ENCODE results near the gene SEZ6L. TPM values are rescaled to one million over a fixed set of nuclear protein-coding genes. Genes with fewer than 3 reads are reported as not detected.

SEZ6L gene
- polyA plus RNA-seq, 2 of the 4 experiments (the other 2 are of a cell fraction), result not detected

DNA sequence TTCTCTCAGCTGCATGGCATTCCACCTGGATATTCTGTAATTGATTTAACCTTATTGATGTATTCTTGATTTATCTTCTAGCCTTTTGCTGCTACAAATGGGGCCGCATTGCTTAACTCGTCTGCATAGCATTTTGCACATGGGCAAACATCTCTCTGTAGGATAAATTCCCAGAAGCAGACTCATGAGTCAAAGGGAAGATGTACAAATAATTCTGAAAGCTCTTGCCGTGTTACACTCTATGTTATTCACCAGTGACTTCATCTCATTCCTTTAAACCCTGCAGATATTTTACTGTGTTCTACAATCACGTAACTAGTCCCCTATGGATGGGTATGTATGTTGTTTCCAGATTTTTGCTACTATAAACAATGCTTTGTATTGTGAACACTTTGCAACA lies 112.7 kb downstream of the SEZ6L start:
- H3K27ac ChIP-seq, result no peak overlapping the region
- no peak for ATAC-seq
- DNase-seq (ENCODE audit: low read depth in 1 of 2, low spot score in 1 of 2), result no peak
- no peak for FAIRE-seq
- TF ChIP-seq, protein P1, sequence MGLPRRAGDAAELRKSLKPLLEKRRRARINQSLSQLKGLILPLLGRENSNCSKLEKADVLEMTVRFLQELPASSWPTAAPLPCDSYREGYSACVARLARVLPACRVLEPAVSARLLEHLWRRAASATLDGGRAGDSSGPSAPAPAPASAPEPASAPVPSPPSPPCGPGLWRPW (IDR thresholded peaks at IDR 0.05), result no peak
- TF ChIP-seq, protein P2, sequence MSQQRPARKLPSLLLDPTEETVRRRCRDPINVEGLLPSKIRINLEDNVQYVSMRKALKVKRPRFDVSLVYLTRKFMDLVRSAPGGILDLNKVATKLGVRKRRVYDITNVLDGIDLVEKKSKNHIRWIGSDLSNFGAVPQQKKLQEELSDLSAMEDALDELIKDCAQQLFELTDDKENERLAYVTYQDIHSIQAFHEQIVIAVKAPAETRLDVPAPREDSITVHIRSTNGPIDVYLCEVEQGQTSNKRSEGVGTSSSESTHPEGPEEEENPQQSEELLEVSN (IDR thresholded peaks at IDR 0.05; ENCODE audit: borderline replicate concordance, low read depth), result no peak
- TF ChIP-seq NR3C1 (IDR thresholded peaks at IDR 0.05) (no peak), ZC3H11A (IDR thresholded peaks at IDR 0.05) (no peak), ZFP36 (IDR thresholded peaks at IDR 0.05; ENCODE audit: borderline replicate concordance, partially characterized antibody) (no peak), POLR2A (IDR thresholded peaks at IDR 0.05; ENCODE audit: low read length) (no peak), PHF8 (IDR thresholded peaks at IDR 0.05; ENCODE audit: borderline replicate concordance, low read depth) (no peak), RFX5 (IDR thresholded peaks at IDR 0.05) (no peak), CHD4 (IDR thresholded peaks at IDR 0.05; ENCODE audit: borderline replicate concordance) (no peak), JUNB (IDR thresholded peaks at IDR 0.05) (no peak), POLR2AphosphoS2 (conservative IDR thresholded peaks at IDR 0.05; ENCODE audit: low read length) (no peak), TP53 (CRISPR knock-in tag; IDR thresholded peaks at IDR 0.05) (no peak)
- TF ChIP-seq, protein P3, sequence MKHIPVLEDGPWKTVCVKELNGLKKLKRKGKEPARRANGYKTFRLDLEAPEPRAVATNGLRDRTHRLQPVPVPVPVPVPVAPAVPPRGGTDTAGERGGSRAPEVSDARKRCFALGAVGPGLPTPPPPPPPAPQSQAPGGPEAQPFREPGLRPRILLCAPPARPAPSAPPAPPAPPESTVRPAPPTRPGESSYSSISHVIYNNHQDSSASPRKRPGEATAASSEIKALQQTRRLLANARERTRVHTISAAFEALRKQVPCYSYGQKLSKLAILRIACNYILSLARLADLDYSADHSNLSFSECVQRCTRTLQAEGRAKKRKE (CRISPR knock-in tag; IDR thresholded peaks at IDR 0.05; ENCODE audit: low read depth), result no peak
- TF ChIP-seq, protein P4, sequence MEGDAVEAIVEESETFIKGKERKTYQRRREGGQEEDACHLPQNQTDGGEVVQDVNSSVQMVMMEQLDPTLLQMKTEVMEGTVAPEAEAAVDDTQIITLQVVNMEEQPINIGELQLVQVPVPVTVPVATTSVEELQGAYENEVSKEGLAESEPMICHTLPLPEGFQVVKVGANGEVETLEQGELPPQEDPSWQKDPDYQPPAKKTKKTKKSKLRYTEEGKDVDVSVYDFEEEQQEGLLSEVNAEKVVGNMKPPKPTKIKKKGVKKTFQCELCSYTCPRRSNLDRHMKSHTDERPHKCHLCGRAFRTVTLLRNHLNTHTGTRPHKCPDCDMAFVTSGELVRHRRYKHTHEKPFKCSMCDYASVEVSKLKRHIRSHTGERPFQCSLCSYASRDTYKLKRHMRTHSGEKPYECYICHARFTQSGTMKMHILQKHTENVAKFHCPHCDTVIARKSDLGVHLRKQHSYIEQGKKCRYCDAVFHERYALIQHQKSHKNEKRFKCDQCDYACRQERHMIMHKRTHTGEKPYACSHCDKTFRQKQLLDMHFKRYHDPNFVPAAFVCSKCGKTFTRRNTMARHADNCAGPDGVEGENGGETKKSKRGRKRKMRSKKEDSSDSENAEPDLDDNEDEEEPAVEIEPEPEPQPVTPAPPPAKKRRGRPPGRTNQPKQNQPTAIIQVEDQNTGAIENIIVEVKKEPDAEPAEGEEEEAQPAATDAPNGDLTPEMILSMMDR (IDR thresholded peaks at IDR 0.05), result no peak
- CTCF ChIA-PET, result interaction anchor here (1.0 kb wide), 1 partner anchor 23 kb away, joined by 3 read pairs; no protein-coding TSS in a partner anchor
- H3K4me3 ChIP-seq, result no peak overlapping the region
- H3K4me2 ChIP-seq, result no peak overlapping the region
- 3% methylated on average over 4 of the region's 4 CpGs for WGBS (ENCODE audit: missing lambda C conversion rate)
- POLR2A ChIA-PET, result no interaction called here
- H3K4me1 ChIP-seq, result no peaks in the 10 kb centered on the region
- no peaks in the 10 kb centered on the region for H3K9me3 ChIP-seq

DNA sequence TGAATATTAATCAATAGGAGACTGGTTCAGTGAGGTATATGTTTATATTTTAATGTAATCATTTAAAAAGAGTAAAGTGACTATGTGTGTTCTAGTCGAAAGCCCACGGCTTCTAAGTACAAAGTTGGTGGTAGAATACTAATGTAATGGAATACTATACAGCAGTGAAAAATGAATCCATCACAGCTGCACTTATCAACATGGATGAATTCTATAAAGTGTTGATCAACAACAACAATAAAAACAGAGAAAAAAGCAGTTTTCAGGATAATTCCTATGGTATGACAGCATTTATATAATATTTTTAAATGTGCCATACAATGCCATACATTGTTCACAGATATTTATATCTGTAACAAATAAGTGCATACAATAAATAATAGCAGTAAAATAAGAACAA lies 114.1 kb downstream of the SEZ6L start:
- ChIA-PET CTCF (no interaction called here), POLR2A (no interaction called here)
- TF ChIP-seq SMC3 (IDR thresholded peaks at IDR 0.05), result no peak
- no peak for TF ChIP-seq FOSL2 (IDR thresholded peaks at IDR 0.05)
- no peak for TF ChIP-seq FOSL2 (CRISPR knock-in tag; IDR thresholded peaks at IDR 0.05)
- TF ChIP-seq ESRRA (IDR thresholded peaks at IDR 0.05; ENCODE audit: borderline replicate concordance, low read length), result no peak
- TF ChIP-seq CBX8 (IDR thresholded peaks at IDR 0.05), result no peak
- no peak for TF ChIP-seq ZC3H11A (IDR thresholded peaks at IDR 0.05)
- Histone ChIP-seq H3K4me1 (no peaks in the 10 kb centered on the region), H3K27ac (no peak overlapping the region), H3K4me2 (no peak overlapping the region), H3K9me3 (no peaks in the 10 kb centered on the region), H3K4me3 (no peak overlapping the region)
- ATAC-seq, result no peak
- no peak for DNase-seq (ENCODE audit: low read depth in 1 of 2, low spot score in 1 of 2)
- WGBS (ENCODE audit: missing lambda C conversion rate), result 0% methylated on average over 2 of the region's 2 CpGs
- FAIRE-seq, result no peak

DNA sequence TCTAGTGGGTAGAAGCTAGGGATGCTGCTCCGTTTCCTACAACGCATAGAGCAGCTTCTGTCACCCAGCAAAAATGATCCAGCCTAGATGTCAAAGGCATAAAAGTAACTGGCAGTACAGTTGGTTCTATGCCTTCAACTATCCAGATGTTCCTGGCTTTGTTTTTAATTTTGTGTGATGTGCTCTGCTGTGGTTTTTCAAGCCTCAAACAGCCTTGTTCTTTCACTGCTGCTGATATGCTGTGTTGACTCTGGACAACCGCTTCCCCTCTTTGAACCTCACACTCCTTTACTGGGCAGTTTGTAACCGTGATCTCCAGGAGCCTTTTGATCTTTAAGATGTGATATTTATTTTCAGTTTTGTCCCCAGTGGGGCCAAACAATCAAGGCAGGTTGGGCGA lies 116.4 kb downstream of the SEZ6L start:
- ATAC-seq, result no peak
- POLR2A ChIA-PET, result no interaction called here
- no peak overlapping the region for H3K4me3 ChIP-seq
- no peaks in the 10 kb centered on the region for H3K4me1 ChIP-seq
- H3K9me3 ChIP-seq, result no peaks in the 10 kb centered on the region
- CTCF ChIA-PET, result no interaction called here
- no peak overlapping the region for H3K27ac ChIP-seq
- FAIRE-seq, result no peak
- WGBS (ENCODE audit: missing lambda C conversion rate), result 4% methylated on average over 5 of the region's 5 CpGs
- H3K4me2 ChIP-seq, result no peak overlapping the region
- DNase-seq (ENCODE audit: low read depth in 1 of 2, low spot score in 1 of 2), result no peak
- TF ChIP-seq EHMT2 (IDR thresholded peaks at IDR 0.05; ENCODE audit: low read depth) (no peak), MAZ (IDR thresholded peaks at IDR 0.05; ENCODE audit: borderline replicate concordance, low read depth, low read length) (no peak), BHLHE40 (IDR thresholded peaks at IDR 0.05; ENCODE audit: low read depth, low read length) (no peak), POLR2AphosphoS2 (conservative IDR thresholded peaks at IDR 0.05; ENCODE audit: low read length) (no peak), RARB (CRISPR knock-in tag; IDR thresholded peaks at IDR 0.05) (no peak), HOXB13 (CRISPR knock-in tag; IDR thresholded peaks at IDR 0.05; ENCODE audit: low read depth) (no peak), SREBF2 (IDR thresholded peaks at IDR 0.05) (no peak), ZNF302 (CRISPR knock-in tag; IDR thresholded peaks at IDR 0.05) (no peak), JUNB (IDR thresholded peaks at IDR 0.05) (no peak), SMC3 (IDR thresholded peaks at IDR 0.05) (no peak), NR3C1 (IDR thresholded peaks at IDR 0.05) (no peak), CHD2 (IDR thresholded peaks at IDR 0.05; ENCODE audit: low read length, partially characterized antibody) (no peak)
- TF ChIP-seq, protein P3 (CRISPR knock-in tag; IDR thresholded peaks at IDR 0.05; ENCODE audit: low read depth), result no peak
- TF ChIP-seq, protein P4 (IDR thresholded peaks at IDR 0.05), result no peak
- TF ChIP-seq, protein P5, sequence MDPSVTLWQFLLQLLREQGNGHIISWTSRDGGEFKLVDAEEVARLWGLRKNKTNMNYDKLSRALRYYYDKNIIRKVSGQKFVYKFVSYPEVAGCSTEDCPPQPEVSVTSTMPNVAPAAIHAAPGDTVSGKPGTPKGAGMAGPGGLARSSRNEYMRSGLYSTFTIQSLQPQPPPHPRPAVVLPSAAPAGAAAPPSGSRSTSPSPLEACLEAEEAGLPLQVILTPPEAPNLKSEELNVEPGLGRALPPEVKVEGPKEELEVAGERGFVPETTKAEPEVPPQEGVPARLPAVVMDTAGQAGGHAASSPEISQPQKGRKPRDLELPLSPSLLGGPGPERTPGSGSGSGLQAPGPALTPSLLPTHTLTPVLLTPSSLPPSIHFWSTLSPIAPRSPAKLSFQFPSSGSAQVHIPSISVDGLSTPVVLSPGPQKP (IDR thresholded peaks at IDR 0.05; ENCODE audit: low read depth, low read length), result no peak

Measured in A549 (cell line).